GM10266 (cell line): ENCODE results near the gene CCDC158.

Experiments used
- DNase-seq: peaks from one replicate; pipeline ENCODE4 v3.0.0; 2012; ENCODE audit errors: extremely low spot score
- TF ChIP-seq, protein P1 (sequence below): IDR thresholded peaks from 2 replicates; pipeline ENCODE4 v1.5.1; 2012; ENCODE audit warnings: mild to moderate bottlenecking, low read depth; ENCODE audit not compliant: control insufficient read depth, insufficient read depth; ENCODE audit errors: missing control alignments

The CCDC158 gene

DNA sequence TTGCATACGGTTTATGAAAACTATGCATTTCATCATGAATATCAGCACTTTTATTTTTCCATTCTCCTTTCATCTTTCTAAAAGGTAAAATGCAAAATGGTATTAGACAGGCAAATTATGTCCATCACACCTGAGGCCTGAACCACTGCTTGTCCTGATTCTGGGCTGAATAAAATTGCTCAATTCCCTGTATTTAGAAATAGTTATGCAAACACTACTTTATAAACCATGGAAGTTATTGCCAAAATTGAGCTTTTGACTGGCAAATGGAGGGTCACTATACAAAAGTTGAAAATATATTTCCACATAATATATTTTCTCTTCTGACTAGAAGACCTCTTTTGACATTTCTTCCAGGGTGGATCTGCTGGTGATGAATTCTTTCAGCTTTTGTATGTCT lies 148.4 kb downstream of the CCDC158 start:
- TF ChIP-seq, protein P1, sequence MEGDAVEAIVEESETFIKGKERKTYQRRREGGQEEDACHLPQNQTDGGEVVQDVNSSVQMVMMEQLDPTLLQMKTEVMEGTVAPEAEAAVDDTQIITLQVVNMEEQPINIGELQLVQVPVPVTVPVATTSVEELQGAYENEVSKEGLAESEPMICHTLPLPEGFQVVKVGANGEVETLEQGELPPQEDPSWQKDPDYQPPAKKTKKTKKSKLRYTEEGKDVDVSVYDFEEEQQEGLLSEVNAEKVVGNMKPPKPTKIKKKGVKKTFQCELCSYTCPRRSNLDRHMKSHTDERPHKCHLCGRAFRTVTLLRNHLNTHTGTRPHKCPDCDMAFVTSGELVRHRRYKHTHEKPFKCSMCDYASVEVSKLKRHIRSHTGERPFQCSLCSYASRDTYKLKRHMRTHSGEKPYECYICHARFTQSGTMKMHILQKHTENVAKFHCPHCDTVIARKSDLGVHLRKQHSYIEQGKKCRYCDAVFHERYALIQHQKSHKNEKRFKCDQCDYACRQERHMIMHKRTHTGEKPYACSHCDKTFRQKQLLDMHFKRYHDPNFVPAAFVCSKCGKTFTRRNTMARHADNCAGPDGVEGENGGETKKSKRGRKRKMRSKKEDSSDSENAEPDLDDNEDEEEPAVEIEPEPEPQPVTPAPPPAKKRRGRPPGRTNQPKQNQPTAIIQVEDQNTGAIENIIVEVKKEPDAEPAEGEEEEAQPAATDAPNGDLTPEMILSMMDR, result no peak
- no peak for DNase-seq

DNA sequence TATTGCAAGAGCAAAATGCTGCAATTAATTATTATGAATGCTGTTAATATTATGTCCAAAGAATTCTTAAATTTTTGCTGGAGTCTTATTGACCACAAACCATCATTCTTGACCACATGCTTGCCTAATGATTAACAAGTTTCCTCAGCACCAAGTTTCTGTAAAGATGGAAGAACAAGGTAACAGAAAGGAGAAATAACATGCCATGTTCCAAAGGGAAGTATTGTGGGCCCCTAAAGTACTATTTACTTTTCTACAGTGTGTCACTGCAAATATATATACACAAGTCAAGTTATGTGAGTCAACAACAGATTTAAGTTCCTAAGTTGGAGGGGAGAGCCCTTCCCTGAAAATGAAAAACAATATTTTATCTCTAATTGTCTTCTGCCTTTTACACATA lies 148.9 kb downstream of the CCDC158 start:
- DNase-seq, result no peak
- TF ChIP-seq, protein P1, result no peak

DNA sequence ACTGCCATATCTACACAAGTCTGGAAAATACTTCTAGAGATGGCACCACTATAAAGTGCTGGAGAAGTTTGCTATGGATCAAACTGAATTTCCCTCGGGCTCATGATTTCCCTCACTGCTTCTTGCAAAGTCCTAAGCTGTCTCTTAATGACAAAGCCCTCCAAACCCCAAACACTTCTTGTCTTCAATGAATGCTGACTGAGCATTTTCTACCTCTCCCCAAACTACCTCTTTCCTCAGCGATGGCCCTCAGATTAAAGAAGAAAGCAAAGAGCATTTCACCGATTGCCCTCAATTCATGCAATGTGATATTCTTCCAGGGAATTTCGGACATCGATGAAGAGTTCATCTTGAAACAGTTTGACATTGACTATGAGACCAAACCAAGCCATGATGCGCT lies 149.7 kb downstream of the CCDC158 start:
- TF ChIP-seq, protein P1, result no peak
- no peak for DNase-seq

DNA sequence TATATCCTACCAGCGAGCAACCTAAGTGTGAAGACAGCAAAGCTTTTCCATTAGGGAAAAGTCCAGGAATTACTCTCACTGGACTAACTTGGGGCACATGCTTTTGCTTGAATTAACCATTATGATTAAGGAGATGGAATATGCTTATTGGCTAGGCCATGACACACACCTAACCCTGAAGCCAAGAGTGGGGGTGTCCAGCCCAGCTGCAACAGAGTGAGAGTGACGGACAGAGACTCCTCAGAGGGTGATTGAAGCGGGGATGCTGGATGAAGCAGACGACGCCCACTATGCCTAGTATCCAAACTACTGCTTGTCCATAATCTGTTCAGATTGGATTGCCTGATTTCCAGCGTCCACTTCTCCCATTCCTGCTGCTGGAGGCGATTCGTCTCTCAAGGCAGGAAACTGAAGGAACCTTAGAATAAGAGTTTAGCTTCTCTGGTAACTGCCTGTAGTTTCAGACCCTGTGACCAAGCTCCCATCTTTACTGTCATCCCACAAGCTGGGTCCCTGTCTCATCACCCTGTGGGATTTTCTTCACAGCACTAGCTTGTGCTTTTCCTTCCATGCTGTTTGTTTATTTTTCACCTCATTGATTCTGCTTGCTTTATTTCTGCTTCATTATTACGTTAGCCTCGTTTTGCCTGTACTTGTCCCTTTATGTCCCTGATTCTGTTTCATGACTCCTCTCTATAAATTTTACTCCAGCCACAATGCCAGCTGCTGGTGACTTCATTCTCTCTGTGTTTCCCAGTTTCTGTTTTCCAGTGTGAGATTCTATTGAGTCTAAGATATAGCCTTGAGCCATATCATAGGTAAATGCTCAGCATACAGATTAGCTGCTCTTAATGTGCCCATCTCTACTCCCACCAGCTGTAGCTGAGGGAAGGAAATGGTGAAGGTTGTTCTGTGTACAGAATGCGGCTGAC lies 150.4 kb downstream of the CCDC158 start:
- no peak for DNase-seq
- TF ChIP-seq, protein P1, result no peak

DNA sequence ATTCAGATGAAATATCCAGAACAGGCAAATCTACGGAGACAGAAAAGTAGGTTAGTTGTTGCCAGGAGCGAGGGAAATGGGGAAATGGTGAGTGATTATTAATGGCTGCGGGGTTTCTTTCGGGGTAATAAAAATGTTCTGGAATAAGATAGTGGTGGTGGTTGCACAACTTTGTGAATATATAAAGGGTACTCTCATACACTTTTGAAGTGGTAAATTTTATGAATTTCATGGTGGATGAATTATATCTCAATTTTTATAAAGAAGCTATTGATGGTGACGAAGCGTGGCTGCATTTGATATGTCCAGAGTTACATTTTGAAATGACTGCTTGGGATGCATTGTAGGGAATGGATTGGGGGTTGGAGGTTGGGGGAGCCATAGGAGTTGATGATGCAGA lies 153.1 kb downstream of the CCDC158 start:
- DNase-seq, result no peak
- TF ChIP-seq, protein P1, result no peak

DNA sequence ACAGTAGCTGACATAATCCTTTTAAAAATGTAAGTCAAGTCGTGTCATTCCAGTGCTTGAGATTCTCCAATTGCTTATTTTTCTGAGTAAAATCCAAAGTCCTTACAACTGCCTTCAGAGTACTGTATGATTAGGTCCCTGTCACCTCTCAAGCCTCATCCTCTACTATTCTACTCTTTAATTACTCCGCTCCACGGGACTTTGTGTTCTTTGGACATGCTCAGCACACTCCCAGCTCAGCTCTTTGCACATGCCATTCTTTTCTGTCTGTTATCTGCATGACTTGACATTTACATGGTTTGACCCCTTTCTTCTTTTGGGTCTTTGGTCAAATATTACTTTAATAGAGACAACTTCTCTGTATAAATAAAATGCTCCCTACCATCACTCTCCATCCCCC lies 154.3 kb downstream of the CCDC158 start:
- no peak for DNase-seq
- TF ChIP-seq, protein P1, result no peak

DNA sequence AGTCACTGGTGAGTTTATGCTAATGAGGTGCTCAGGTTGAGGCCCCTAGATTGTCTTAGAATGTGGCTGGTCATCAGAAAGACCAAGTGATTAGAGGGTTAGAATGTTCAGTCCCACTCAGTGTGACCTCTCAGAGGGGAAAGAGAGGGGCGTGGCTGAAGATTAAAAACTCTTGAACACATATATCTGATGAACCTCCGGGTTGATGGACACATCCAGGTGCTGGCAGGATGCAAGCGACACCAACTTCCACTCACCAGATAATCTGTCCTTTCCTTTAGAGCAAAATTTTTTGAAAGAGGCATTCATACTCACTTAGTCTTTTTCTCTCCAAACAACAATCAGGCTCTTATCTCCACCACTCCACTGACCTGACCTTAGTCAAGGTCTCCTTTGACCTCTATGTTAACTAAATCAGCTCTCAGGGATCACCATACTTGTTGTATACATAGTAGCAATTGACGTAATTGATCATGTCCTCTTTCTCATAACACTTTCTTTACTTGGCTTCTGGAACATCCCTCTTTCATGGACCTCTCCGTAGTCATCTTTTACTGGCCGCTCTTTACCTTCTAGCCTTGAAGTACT lies 155.2 kb downstream of the CCDC158 start:
- DNase-seq, result no peak
- TF ChIP-seq, protein P1, result no peak
